GM12892 (cell line): ENCODE measurements around the gene TRIM52. TPM values are rescaled to one million over a fixed set of nuclear protein-coding genes. Genes with fewer than 3 reads are reported as not detected.
"Not testable (repeated sequence)": the region's sequence is repeated elsewhere in the genome, so short reads cannot be mapped to it uniquely, and the experiment has no call there.

ENCODE experiments used
- DNase-seq: peaks from one replicate; pipeline ENCODE4 v3.0.0; 2011; ENCODE audit not compliant: insufficient read length
- FAIRE-seq: peaks from 2 replicates; lab custom pipeline; 2011; peaks lifted over from hg19 to GRCh38; lab: Jason Lieb, UNC
- POLR2A ChIP-seq: IDR thresholded peaks from 2 replicates; pipeline ENCODE4 v1.6.1; 2011; ENCODE audit warnings: low read depth, low read length, control low read depth
- POLR2AphosphoS5 ChIP-seq: IDR thresholded peaks from 2 replicates; pipeline ENCODE4 v1.6.1; 2011; ENCODE audit warnings: low read depth, low read length, control low read depth
- TAF1 ChIP-seq: IDR thresholded peaks from 2 replicates; pipeline ENCODE4 v1.6.1; 2011; ENCODE audit warnings: low read depth, mild to moderate bottlenecking, control low read depth, low read length, borderline replicate concordance
- polyA plus RNA-seq: library from polyadenylated mRNA; unstranded; fragments of >200 nt; gene quantifications from one replicate; pipeline ENCODE4 v1.2.1, GENCODE V29; 2012; ENCODE audit warnings: missing spikeins, inconsistent platforms; ENCODE audit not compliant: missing spikeins

Gene TRIM52
- polyA plus RNA-seq = 13.4 TPM

DNA sequence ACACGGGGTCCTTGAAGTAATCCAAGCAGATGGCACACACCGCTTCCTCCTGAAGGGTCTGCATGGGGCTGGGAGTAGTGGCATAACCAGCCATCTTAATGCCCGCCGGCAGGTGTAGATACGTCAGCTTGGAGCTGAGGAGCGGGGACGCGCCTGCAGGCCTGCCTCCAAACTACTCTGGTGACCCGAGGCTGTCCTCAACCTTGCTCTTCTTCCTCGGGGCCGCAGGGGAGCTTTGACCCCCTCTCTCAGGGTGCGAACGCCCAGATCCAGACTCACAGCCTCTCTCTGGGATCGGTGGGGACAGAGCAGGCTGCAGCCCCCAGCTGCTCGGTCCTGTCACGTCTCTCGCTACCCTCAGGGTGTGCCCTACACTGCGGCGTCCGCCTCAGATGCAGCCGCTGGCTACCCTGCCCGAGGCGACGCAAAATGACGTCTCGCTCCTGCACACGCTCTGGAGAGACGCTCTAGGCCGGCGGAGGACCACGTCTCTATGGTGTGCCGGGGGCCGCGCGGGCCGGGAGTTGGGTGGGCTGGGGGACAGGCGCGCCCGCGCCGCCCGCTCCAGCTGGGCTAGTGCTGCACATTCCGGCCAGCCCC lies at the start of gene TRIM52:
Gene TRIM52, minus strand, starts transcription at position 424 of the 600 bp plus-strand sequence. Its CDS starts 330 bp downstream, at position 94.
- FAIRE-seq (peak; percentile 94), DNase-seq (peak; percentile 70)
- peak; percentile 98 for TF ChIP-seq TAF1
- peak; percentile 97 for TF ChIP-seq POLR2A
- peak; percentile 99 for TF ChIP-seq POLR2AphosphoS5

- peak; percentile 36; the same call in 1 of the 2 replicates for TF ChIP-seq POLR2A
- not testable (repeated sequence) for FAIRE-seq, DNase-seq
Measured at GRCh38 chr5:181287331-181287730, 26.4 kb upstream of the TRIM52 start.

DNA sequence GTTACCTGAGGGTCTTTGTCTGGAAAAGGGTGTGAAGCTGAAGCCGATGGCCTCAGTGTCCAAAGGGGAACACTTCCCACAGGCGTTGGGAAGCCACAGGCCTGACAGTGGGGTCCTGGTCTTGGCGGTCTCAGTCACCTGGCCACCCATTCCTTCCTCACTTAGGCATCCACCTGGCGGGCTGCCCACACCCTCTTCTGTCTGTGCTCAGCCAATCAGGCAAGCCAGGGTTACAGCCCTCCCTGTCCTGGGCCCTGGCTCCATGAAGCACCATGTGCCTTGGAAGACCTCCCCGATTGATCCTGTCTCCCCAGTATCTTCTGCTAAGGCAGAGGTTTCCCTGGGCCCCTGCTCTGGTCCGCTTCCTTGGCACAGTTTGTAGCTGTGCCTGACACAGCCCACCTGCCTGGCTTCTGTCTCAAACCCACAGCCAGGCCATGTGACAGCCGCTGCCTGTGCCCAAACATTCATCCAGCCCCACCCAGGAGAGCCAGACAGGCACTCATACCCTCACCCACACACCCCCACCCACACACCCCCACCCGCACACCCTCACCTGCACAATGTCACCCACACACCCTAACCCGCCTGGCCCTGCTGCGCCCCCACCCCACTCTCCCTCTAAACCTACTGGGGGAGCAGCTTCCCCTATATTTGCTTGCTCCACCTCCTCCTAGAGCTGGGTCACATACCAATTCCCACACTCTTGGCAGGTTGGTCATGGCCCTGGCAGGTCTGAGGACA lies 25.2 kb upstream of the TRIM52 start:
- not testable (repeated sequence) for FAIRE-seq, DNase-seq

- DNase-seq, FAIRE-seq: not testable (repeated sequence)
Measured at GRCh38 chr5:181283841-181284755, 23.2 kb upstream of the TRIM52 start.

DNA sequence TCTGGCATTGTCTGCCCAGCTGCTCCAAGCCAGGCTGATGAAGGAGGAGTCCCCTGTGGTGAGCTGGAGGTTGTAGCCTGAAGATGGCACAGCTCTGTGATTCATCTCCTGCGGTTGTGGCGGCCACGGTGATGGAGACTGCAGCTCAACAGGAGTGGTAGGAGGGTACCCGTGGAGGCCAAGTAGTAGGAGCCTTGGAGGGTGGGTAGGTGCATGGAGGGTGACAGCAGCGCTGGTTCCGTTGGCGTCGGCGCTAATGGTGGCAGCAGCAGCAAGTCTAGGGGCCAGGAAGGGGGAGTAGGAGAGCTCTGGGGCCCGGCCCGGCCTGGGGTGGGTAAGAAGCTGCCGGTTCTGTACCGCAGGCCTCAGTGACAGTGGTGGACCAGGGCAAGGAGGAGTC lies 22.4 kb upstream of the TRIM52 start:
- FAIRE-seq = no peak

GRCh38 chr5:181282874-181283273 lies 21.9 kb upstream of the TRIM52 start:
- FAIRE-seq (no peak), DNase-seq (no peak)
- TF ChIP-seq POLR2AphosphoS5 (no peak), TAF1 (no peak), POLR2A (no peak)

More for the DNA sequence above, 22.4 kb upstream of the TRIM52 start:
- DNase-seq = no peak
- no peak for TF ChIP-seq POLR2AphosphoS5
- TF ChIP-seq POLR2A = no peak
- TF ChIP-seq TAF1 = no peak

DNA sequence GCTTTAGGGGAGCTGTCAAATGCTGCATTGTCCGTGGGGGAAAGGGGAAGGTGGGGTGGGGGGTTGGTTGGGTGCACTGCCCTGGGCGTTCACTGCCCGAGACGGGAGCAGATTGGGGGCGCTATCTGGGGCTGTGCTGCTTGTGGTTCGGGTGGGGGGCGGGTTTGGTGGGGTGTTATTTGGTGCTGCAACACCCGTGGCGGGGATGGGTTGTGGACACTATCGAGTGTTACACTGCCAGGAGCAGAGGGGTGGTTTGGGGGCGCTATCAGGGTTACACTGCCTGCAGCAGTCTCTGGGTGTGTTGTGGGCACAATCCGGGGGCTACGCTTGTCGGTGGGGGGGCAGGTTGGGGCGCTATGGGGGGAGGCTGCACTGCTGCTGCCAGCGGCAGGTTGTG lies 21.5 kb upstream of the TRIM52 start:
- not testable (repeated sequence) for FAIRE-seq, DNase-seq

GRCh38 chr5:181281984-181282316 lies 21.0 kb upstream of the TRIM52 start:
- TF ChIP-seq POLR2AphosphoS5 (no peak), TAF1 (no peak), POLR2A (no peak)
- FAIRE-seq (no peak), DNase-seq (no peak)

GRCh38 chr5:181281077-181281983 lies 20.4 kb upstream of the TRIM52 start:
- no peak for TF ChIP-seq POLR2AphosphoS5
- TF ChIP-seq TAF1 = no peak
- FAIRE-seq (no peak), DNase-seq (no peak)

DNA sequence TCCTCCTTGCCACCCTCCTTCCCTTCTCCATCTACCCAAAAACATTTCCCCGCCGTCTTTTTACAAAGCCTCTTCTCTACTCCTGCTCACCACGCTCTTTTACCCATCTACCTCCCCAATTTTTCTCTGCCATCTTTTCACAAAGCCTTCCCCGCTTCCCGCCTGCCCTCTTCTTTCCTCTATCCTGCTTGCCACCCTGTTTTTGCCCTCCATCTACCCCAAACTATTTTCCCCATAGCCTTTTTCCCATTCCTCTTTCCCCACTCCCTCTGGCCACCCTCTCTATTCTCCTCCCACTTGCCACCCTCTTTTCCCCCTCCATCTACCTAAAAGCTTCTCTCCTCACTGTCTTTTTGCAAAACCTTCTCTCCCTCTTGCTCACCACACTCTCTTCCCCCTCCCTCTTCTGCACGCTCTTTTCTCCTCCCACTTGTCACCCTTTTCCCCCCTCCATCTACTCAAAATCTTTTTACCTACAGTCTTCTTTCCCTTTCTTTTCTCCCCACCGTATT lies 19.4 kb upstream of the TRIM52 start:
- TF ChIP-seq POLR2A (no peak), TAF1 (no peak), POLR2AphosphoS5 (no peak)
- DNase-seq (no peak), FAIRE-seq (no peak)

GRCh38 chr5:181273433-181273744 lies 12.4 kb upstream of the TRIM52 start:
- not testable (repeated sequence) for FAIRE-seq, DNase-seq

DNA sequence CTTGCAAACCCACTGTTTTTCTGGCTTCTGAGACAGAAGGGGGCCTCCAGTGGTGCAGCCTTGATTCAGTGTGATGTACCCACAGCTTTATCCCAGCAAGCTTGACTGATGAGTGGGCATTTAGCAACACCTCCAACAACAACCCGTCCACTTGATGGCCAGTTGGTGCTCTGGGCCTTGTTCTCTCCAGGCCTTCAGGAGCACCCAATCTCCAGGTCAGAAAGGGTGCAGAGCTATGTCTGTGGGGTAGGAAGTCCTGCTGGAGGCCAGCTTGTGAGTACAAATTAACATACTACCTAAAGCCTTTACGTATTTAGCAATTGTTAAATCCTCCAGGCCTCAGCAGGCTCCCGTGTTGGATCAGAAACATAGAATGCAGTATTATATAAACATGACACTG lies 10.1 kb upstream of the TRIM52 start:
- TF ChIP-seq TAF1 = no peak
- no peak for TF ChIP-seq POLR2A
- no peak for TF ChIP-seq POLR2AphosphoS5
- FAIRE-seq = no peak
- no peak for DNase-seq

DNA sequence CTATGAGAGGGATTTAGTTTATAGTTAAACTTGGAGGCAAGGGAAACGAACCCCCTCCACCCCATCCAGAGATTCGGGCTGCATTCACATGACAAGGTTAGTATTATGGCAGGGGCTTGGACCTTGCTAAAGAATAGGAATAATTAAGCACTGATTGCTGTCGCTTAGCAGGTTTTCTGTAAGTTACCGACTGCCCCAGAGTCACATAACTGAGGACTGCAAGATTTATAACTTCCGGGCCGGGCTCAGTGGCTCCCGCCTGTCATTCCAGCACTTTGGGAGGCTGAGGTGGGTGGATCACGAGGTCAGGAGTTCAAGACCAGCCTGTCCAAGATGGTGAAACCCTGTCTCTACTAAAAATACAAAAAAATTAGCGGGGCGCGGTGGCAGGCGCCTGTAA lies 7.0 kb upstream of the TRIM52 start:
- DNase-seq, FAIRE-seq: not testable (repeated sequence)

DNA sequence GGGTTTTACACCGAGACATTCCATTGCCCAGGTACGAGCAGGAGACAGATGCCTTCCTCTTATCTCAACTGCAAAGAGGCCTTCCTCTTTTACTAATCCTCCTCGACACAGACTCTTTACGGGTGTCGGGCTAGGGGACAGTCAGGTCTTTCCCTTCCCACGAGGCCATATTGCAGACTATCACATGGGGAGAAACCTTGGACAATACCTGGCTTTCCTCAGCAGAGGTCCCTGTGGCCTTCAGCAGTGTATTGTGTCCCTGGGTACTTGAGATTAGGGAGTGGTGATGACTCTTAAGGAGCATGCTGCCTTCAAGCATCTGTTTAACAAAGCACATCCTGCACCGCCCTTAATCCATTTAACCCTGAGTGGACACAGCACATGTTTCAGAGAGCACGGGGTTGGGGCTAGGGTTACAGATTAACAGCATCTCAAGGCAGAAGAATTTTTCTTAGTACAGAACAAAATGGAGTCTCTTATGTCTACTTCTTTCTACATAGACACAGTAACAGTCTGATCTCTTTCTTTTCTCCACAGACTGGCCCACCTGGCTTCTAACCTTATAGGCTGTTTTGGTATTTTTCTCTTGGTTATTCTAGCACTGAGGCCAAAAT lies 6.5 kb upstream of the TRIM52 start:
- DNase-seq, FAIRE-seq: not testable (repeated sequence)
